WTC11 (cell line): Measurements from ENCODE around the gene ADCY1. TPM values are rescaled to one million over a fixed set of nuclear protein-coding genes. Genes with fewer than 3 reads are reported as not detected.

Experiments used
- ATAC-seq: fragments of 200-7000 bp; cut with Tn5 transposase; 2 replicates; pipeline ENCODE4 v1.10.0; 2021; ENCODE audit warnings: mild to moderate bottlenecking, moderate library complexity
- CTCF ChIA-PET: fragments of 300-600 bp; sonication (Branson Sonifier 250); formaldehyde crosslinking; loops from one replicate; lab custom pipeline; 2021; ENCODE audit warnings: antibody characterized with exemption; lab: Charles Lee
- POLR2A ChIA-PET: fragments of 350-600 bp; sonication (Branson Sonifier 250); formaldehyde crosslinking; loops from one replicate; lab custom pipeline; 2021; ENCODE audit warnings: antibody characterized with exemption; lab: Charles Lee
- DNase-seq: peaks from one replicate; pipeline ENCODE4 v3.0.0; 2021; ENCODE audit warnings: low spot score
- H3K27ac Mint-ChIP-seq: 2 replicates; pipeline ENCODE4 v1.8.0; 2021; ENCODE audit warnings: mixed read lengths
- H3K27me3 Mint-ChIP-seq: 2 replicates; pipeline ENCODE4 v1.8.0; 2021; ENCODE audit warnings: low read depth, mild to moderate bottlenecking, moderate library complexity, mixed read lengths
- H3K36me3 Mint-ChIP-seq: 2 replicates; pipeline ENCODE4 v1.8.0; 2021; ENCODE audit warnings: mixed read lengths
- H3K4me1 Mint-ChIP-seq: 2 replicates; pipeline ENCODE4 v1.8.0; 2022; ENCODE audit warnings: mixed read lengths
- H3K4me3 Mint-ChIP-seq: 2 replicates; pipeline ENCODE4 v1.8.0; 2021; ENCODE audit warnings: mild to moderate bottlenecking, moderate library complexity, mixed read lengths
- H3K9me3 Mint-ChIP-seq: 2 replicates; pipeline ENCODE4 v1.8.0; 2021; ENCODE audit warnings: mixed read lengths
- GABPB1 ChIP-seq: sonication (generic); formaldehyde crosslinking; IDR thresholded peaks from 2 replicates; pipeline ENCODE4 v1.8.1; 2023; ENCODE audit warnings: mild to moderate bottlenecking, missing genetic modification reagents
- HMGA2 ChIP-seq: fragments of 250-450 bp; sonication (Bioruptor Pico); IDR thresholded peaks from 2 replicates; pipeline ENCODE4 v1.4.0; 2021; ENCODE audit warnings: mild to moderate bottlenecking, moderate library complexity
- SP1 ChIP-seq: sonication (generic); formaldehyde crosslinking; conservative IDR thresholded peaks from 2 replicates; pipeline ENCODE4 v1.8.1; 2022; ENCODE audit warnings: missing genetic modification reagents
- TEAD1 ChIP-seq: sonication (generic); formaldehyde crosslinking; IDR thresholded peaks from 2 replicates; pipeline ENCODE4 v1.8.0; 2022; ENCODE audit warnings: mild to moderate bottlenecking, missing genetic modification reagents
- ZNF317 ChIP-seq: sonication (generic); formaldehyde crosslinking; IDR thresholded peaks from 2 replicates; pipeline ENCODE4 v1.8.1; 2023; ENCODE audit warnings: low read depth, mild to moderate bottlenecking, moderate library complexity, missing genetic modification reagents, borderline replicate concordance
- total RNA-seq: library from RNA; stranded (reverse); gene quantifications from 3 replicates; pipeline ENCODE4 v1.2.3, GENCODE V29; 2021
- TF ChIP-seq, protein P1 (sequence below): sonication (generic); formaldehyde crosslinking; IDR thresholded peaks from 2 replicates; pipeline ENCODE4 v1.8.1; 2023; ENCODE audit warnings: mild to moderate bottlenecking, missing genetic modification reagents, moderate library complexity
- TF ChIP-seq, protein P2 (sequence below): sonication (generic); formaldehyde crosslinking; IDR thresholded peaks from 2 replicates; pipeline ENCODE4 v1.8.1; 2022; ENCODE audit warnings: missing genetic modification reagents, borderline replicate concordance
- TF ChIP-seq, protein P3 (sequence below): fragments of 200-600 bp; IDR thresholded peaks from 2 replicates; pipeline ENCODE4 v1.8.0; 2022; ENCODE audit warnings: antibody characterized with exemption
- TF ChIP-seq, protein P4 (sequence below): sonication (generic); formaldehyde crosslinking; IDR thresholded peaks from 2 replicates; pipeline ENCODE4 v1.8.0; 2022; ENCODE audit warnings: mild to moderate bottlenecking, missing genetic modification reagents
- TF ChIP-seq, protein P5 (sequence below): fragments of 250-450 bp; sonication (Bioruptor Pico); IDR thresholded peaks from 2 replicates; pipeline ENCODE4 v1.9.0; 2021; ENCODE audit warnings: mild to moderate bottlenecking, borderline replicate concordance
- TF ChIP-seq, protein P6 (sequence below): sonication (generic); formaldehyde crosslinking; IDR thresholded peaks from 2 replicates; pipeline ENCODE4 v1.8.1; 2022; ENCODE audit warnings: low read depth, mild to moderate bottlenecking, moderate library complexity, missing genetic modification reagents, borderline replicate concordance
- TF ChIP-seq, protein P7 (sequence below): sonication (generic); formaldehyde crosslinking; IDR thresholded peaks from 2 replicates; pipeline ENCODE4 v1.8.0; 2023; ENCODE audit warnings: mild to moderate bottlenecking, missing genetic modification reagents

Gene ADCY1
- total RNA-seq, 1 experiment from 2014 or later = 29.0 TPM

DNA sequence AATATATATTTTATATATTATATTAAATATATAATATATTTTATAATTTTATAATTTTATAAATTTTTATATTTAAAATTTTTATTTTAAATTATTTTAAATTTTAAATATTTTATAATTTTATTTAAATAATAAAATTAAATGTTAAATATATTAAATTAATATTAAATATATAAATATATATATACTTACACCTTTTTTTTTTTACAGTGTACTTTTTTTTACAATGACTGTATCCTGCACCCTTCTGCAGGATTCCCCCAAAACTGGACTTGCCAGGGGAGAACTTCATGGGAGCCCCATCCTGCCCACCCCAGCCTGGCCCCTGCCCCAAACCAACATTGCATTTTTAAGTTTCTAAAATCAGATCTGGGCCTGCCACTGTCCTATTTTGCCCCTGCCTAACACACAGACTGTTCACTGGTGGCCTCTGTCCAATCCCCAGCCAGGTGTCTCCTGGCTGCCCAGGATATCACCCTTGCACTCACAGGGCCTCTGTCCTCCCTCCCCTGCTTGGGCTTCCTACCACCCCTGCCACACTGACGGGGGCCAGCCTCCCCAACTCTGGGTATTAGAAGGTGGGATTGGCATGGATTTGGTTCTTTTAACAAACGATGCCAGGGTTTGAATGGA, 138.0 kb downstream of the ADCY1 start:
- ChIA-PET CTCF (no interaction called here), POLR2A (no interaction called here)
- ATAC-seq (no peak), DNase-seq (no peak)
- Mint-ChIP-seq H3K4me3 (no peak overlapping the region), H3K27me3 (no peaks in the 10 kb centered on the region), H3K4me1 (no peaks in the 10 kb centered on the region), H3K36me3 (peaks cover 4% of the 10 kb centered on the region; the same call in 1 of the 2 replicates), H3K9me3 (no peaks in the 10 kb centered on the region), H3K27ac (no peak overlapping the region)
- TF ChIP-seq, protein P1, sequence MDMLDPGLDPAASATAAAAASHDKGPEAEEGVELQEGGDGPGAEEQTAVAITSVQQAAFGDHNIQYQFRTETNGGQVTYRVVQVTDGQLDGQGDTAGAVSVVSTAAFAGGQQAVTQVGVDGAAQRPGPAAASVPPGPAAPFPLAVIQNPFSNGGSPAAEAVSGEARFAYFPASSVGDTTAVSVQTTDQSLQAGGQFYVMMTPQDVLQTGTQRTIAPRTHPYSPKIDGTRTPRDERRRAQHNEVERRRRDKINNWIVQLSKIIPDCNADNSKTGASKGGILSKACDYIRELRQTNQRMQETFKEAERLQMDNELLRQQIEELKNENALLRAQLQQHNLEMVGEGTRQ (CRISPR knock-in tag) = no peak
- TF ChIP-seq HMGA2 (CRISPR knock-in tag) = peak; percentile 93; the same call in 1 of the 2 replicates

DNA sequence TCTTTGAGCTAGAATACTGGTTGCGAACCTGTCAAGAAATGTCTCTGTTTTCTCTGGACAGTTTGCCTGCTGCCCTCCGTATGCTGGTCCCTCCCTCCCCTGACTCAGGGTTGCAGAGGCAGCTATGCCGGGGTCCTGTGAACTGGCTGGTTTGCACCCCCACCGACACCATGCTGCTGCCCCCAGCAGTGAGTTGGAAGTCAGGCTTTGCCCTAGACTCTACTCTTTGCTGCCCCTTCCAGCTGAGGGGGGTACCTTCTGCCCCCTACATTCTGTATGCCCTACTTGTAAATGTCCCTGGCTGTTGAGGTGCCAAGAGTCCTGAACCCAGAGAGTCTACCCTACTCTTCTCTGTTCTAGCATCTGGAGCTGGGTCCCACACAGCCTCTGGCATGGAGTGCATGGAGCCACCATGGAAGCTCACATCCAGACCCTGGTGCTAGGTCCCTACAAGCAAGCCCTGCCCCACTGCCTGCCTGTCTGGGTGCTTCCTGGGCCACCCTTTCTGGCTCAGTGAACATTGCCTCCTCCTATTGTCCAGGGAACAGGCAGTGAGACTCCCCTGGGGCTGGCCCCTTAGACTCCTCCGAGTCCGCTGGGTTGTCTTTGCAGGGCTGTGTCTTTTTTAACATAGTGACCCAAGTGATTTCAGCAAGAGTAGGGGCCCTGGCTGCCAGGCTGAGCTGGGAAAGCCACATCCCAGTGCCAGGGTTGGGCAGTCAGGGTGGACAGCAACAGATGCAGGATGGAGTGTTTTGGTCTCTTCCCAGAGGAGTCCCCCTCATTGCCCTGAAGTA, 138.9 kb downstream of the ADCY1 start:
- ChIA-PET POLR2A (no interaction called here), CTCF (no interaction called here)
- Mint-ChIP-seq H3K9me3 (no peaks in the 10 kb centered on the region), H3K36me3 (peaks cover 4% of the 10 kb centered on the region; the same call in 1 of the 2 replicates), H3K27me3 (no peaks in the 10 kb centered on the region), H3K27ac (no peak overlapping the region), H3K4me3 (no peak overlapping the region), H3K4me1 (no peaks in the 10 kb centered on the region)
- ATAC-seq (no peak), DNase-seq (no peak)
- TF ChIP-seq, protein P2, sequence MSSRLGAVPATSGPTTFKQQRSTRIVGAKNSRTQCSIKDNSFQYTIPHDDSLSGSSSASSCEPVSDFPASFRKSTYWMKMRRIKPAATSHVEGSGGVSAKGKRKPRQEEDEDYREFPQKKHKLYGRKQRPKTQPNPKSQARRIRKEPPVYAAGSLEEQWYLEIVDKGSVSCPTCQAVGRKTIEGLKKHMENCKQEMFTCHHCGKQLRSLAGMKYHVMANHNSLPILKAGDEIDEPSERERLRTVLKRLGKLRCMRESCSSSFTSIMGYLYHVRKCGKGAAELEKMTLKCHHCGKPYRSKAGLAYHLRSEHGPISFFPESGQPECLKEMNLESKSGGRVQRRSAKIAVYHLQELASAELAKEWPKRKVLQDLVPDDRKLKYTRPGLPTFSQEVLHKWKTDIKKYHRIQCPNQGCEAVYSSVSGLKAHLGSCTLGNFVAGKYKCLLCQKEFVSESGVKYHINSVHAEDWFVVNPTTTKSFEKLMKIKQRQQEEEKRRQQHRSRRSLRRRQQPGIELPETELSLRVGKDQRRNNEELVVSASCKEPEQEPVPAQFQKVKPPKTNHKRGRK (CRISPR knock-in tag) = no peak
- TF ChIP-seq ZNF317 (CRISPR knock-in tag) = no peak

DNA sequence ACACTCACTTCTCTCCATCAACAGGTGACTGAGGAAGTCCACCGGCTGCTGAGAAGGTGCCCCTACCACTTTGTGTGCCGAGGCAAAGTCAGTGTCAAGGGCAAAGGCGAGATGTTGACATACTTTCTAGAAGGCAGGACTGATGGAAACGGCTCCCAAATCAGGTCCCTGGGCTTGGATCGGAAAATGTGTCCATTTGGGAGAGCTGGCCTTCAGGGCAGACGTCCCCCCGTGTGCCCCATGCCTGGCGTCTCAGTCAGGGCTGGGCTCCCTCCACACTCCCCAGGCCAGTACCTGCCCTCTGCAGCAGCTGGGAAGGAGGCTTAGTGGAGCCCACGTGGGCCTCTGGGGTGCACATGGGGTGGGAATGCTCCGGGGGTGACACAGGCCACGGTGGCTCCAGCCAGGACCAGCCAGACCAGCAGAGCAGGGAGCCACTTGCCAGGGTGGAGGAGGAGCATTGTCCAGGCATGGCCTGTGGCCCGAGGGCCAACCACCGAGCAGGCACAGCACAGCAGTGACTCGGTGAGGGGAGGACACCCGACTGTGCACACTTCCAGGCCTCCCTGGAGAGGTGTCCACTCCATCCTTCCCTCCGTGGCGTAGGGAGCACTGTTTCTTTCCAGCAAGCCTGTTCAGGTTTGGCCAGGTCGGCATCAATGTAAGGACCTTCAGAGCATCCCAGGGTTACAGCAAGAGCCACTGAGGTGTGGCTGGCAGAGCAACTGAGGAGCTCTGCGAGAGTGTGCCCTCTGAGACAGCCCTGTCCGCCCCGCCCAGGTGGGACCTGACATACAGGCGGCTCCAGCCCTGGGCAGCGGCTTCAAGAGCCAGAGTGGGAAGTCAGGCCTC, 139.7 kb downstream of the ADCY1 start:
- CTCF ChIA-PET = no interaction called here
- H3K4me1 Mint-ChIP-seq = no peaks in the 10 kb centered on the region
- TF ChIP-seq TEAD1 (CRISPR knock-in tag) (no peak), SP1 (CRISPR knock-in tag) (no peak), GABPB1 (CRISPR knock-in tag) (no peak)
- TF ChIP-seq, protein P3, sequence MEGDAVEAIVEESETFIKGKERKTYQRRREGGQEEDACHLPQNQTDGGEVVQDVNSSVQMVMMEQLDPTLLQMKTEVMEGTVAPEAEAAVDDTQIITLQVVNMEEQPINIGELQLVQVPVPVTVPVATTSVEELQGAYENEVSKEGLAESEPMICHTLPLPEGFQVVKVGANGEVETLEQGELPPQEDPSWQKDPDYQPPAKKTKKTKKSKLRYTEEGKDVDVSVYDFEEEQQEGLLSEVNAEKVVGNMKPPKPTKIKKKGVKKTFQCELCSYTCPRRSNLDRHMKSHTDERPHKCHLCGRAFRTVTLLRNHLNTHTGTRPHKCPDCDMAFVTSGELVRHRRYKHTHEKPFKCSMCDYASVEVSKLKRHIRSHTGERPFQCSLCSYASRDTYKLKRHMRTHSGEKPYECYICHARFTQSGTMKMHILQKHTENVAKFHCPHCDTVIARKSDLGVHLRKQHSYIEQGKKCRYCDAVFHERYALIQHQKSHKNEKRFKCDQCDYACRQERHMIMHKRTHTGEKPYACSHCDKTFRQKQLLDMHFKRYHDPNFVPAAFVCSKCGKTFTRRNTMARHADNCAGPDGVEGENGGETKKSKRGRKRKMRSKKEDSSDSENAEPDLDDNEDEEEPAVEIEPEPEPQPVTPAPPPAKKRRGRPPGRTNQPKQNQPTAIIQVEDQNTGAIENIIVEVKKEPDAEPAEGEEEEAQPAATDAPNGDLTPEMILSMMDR = no peak
- TF ChIP-seq, protein P4, sequence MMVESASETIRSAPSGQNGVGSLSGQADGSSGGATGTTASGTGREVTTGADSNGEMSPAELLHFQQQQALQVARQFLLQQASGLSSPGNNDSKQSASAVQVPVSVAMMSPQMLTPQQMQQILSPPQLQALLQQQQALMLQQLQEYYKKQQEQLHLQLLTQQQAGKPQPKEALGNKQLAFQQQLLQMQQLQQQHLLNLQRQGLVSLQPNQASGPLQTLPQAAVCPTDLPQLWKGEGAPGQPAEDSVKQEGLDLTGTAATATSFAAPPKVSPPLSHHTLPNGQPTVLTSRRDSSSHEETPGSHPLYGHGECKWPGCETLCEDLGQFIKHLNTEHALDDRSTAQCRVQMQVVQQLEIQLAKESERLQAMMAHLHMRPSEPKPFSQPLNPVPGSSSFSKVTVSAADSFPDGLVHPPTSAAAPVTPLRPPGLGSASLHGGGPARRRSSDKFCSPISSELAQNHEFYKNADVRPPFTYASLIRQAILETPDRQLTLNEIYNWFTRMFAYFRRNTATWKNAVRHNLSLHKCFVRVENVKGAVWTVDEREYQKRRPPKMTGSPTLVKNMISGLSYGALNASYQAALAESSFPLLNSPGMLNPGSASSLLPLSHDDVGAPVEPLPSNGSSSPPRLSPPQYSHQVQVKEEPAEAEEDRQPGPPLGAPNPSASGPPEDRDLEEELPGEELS = no peak
- TF ChIP-seq, protein P5, sequence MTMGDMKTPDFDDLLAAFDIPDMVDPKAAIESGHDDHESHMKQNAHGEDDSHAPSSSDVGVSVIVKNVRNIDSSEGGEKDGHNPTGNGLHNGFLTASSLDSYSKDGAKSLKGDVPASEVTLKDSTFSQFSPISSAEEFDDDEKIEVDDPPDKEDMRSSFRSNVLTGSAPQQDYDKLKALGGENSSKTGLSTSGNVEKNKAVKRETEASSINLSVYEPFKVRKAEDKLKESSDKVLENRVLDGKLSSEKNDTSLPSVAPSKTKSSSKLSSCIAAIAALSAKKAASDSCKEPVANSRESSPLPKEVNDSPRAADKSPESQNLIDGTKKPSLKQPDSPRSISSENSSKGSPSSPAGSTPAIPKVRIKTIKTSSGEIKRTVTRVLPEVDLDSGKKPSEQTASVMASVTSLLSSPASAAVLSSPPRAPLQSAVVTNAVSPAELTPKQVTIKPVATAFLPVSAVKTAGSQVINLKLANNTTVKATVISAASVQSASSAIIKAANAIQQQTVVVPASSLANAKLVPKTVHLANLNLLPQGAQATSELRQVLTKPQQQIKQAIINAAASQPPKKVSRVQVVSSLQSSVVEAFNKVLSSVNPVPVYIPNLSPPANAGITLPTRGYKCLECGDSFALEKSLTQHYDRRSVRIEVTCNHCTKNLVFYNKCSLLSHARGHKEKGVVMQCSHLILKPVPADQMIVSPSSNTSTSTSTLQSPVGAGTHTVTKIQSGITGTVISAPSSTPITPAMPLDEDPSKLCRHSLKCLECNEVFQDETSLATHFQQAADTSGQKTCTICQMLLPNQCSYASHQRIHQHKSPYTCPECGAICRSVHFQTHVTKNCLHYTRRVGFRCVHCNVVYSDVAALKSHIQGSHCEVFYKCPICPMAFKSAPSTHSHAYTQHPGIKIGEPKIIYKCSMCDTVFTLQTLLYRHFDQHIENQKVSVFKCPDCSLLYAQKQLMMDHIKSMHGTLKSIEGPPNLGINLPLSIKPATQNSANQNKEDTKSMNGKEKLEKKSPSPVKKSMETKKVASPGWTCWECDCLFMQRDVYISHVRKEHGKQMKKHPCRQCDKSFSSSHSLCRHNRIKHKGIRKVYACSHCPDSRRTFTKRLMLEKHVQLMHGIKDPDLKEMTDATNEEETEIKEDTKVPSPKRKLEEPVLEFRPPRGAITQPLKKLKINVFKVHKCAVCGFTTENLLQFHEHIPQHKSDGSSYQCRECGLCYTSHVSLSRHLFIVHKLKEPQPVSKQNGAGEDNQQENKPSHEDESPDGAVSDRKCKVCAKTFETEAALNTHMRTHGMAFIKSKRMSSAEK = no peak
- TF ChIP-seq, protein P6, sequence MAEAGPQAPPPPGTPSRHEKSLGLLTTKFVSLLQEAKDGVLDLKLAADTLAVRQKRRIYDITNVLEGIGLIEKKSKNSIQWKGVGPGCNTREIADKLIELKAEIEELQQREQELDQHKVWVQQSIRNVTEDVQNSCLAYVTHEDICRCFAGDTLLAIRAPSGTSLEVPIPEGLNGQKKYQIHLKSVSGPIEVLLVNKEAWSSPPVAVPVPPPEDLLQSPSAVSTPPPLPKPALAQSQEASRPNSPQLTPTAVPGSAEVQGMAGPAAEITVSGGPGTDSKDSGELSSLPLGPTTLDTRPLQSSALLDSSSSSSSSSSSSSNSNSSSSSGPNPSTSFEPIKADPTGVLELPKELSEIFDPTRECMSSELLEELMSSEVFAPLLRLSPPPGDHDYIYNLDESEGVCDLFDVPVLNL = no peak
- TF ChIP-seq, protein P7, sequence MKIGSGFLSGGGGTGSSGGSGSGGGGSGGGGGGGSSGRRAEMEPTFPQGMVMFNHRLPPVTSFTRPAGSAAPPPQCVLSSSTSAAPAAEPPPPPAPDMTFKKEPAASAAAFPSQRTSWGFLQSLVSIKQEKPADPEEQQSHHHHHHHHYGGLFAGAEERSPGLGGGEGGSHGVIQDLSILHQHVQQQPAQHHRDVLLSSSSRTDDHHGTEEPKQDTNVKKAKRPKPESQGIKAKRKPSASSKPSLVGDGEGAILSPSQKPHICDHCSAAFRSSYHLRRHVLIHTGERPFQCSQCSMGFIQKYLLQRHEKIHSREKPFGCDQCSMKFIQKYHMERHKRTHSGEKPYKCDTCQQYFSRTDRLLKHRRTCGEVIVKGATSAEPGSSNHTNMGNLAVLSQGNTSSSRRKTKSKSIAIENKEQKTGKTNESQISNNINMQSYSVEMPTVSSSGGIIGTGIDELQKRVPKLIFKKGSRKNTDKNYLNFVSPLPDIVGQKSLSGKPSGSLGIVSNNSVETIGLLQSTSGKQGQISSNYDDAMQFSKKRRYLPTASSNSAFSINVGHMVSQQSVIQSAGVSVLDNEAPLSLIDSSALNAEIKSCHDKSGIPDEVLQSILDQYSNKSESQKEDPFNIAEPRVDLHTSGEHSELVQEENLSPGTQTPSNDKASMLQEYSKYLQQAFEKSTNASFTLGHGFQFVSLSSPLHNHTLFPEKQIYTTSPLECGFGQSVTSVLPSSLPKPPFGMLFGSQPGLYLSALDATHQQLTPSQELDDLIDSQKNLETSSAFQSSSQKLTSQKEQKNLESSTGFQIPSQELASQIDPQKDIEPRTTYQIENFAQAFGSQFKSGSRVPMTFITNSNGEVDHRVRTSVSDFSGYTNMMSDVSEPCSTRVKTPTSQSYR (CRISPR knock-in tag) = no peak

More for the DNA sequence above, 139.7 kb downstream of the ADCY1 start:
- H3K27me3 Mint-ChIP-seq = no peaks in the 10 kb centered on the region
- no peak for DNase-seq
- no peak for ATAC-seq
- no peaks in the 10 kb centered on the region for H3K9me3 Mint-ChIP-seq
- H3K27ac Mint-ChIP-seq = no peak overlapping the region
- H3K4me3 Mint-ChIP-seq = no peak overlapping the region
- peaks cover 4% of the 10 kb centered on the region; the same call in 1 of the 2 replicates for H3K36me3 Mint-ChIP-seq
- POLR2A ChIA-PET = no interaction called here
